Stomach (tissue), 9 donors: ENCODE results near the gene KLK13. TPM values are rescaled to one million over a fixed set of nuclear protein-coding genes. Genes with fewer than 3 reads are reported as not detected.

ENCODE experiments used
- DNase-seq, 2 donors: peaks; one replicate each; pipeline versions ENCODE4 v3.0.0 to v3.0.0-alpha.2; 2013 to 2019
- H3K27ac ChIP-seq, 5 donors: fragments of 200-600 bp in 4 of 5; sonication (generic) in 4 of 5; one replicate each; pipeline ENCODE4 v1.5.1; 2013 to 2019; ENCODE audit warnings: mild to moderate bottlenecking in 1 of 5, moderate library complexity in 1 of 5
- H3K27me3 ChIP-seq, 3 donors: fragments of 200-600 bp; sonication (generic); one replicate each; pipeline ENCODE4 v1.5.1; 2017 to 2019; ENCODE audit warnings: mixed run types in 1 of 3
- H3K36me3 ChIP-seq, 4 donors: fragments of 200-600 bp; sonication (generic); 1 replicate in 3 of 4; 2 replicates in 1 of 4; pipeline ENCODE4 v1.5.1; 2016 to 2019
- H3K4me1 ChIP-seq, 4 donors: fragments of 200-600 bp; sonication (generic); one replicate each; pipeline ENCODE4 v1.5.1; 2016 to 2019
- H3K4me3 ChIP-seq, 4 donors: fragments of 200-600 bp; sonication (generic) in 3 of 4; one replicate each; pipeline ENCODE4 v1.5.1; 2016 to 2019; ENCODE audit warnings: mild to moderate bottlenecking in 1 of 4
- H3K9me3 ChIP-seq, 4 donors: fragments of 200-600 bp; sonication (generic); one replicate each; pipeline ENCODE4 v1.5.1; 2016 to 2019
- CTCF ChIP-seq, 7 experiments: fragments of 450-650 bp in 4 of 7; fragments of 200-600 bp in 3 of 7; sonication (generic) in 3 of 7; IDR thresholded peaks; one replicate each; pipeline ENCODE4 v1.5.1; 2016 to 2019; ENCODE audit warnings: antibody characterized with exemption in 7 of 7, control low read depth in 2 of 7, mild to moderate bottlenecking in 1 of 7
- EP300 ChIP-seq: sonication (generic); formaldehyde crosslinking; IDR thresholded peaks from one replicate; pipeline ENCODE4 v1.6.1; 2017; ENCODE audit warnings: antibody characterized with exemption
- POLR2A ChIP-seq, 4 donors: fragments of 450-650 bp; IDR thresholded peaks; one replicate each; pipeline ENCODE4 v1.6.1; 2016; ENCODE audit warnings: antibody characterized with exemption in 4 of 4, control low read depth in 2 of 4, mild to moderate bottlenecking in 1 of 4, moderate library complexity in 1 of 4
- POLR2AphosphoS5 ChIP-seq, 3 donors: sonication (generic); formaldehyde crosslinking; IDR thresholded peaks; one replicate each; pipeline ENCODE4 v1.6.1; 2016; ENCODE audit warnings: antibody characterized with exemption in 3 of 3
- WGBS, 5 donors: extraction: QIAGEN DNeasy Blood & Tissue Kit in 3 of 5; methylation state at CpG; one replicate each; pipeline versions ENCODE4 v1.1.5 to v1.1.7; 2013 to 2018; 5-methylcytosine and 5-hydroxymethylcytosine counted together
- intact Hi-C: fragments of 100-400 bp; cut with DNase I; formaldehyde crosslinking; loops from one replicate; pipeline ENCODE4 v1.15.1; 2023; ENCODE audit warnings: low total_unique reads
- polyA plus RNA-seq, 3 donors: library from polyadenylated mRNA; stranded (reverse); fragments of 200-250 nt; gene quantifications; one replicate each; pipeline ENCODE4 v1.2.3, GENCODE V29; 2013
- total RNA-seq, 5 donors: library from RNA; depleted of rRNA; stranded (reverse); fragments of >200 nt; gene quantifications; one replicate each; pipeline versions ENCODE4 v1.1.0 to v1.2.3, GENCODE V29; 2014 to 2016
- donor health status: healthy with polysubstance abuse.
- donor health status: Bipolar disorder and iron deficiency.
- donor health status: healthy.

KLK13 gene
- total and polyA plus RNA-seq, 8 donors: 3.2 to 82.1 (median 9.7) TPM; not detected in 4

- DNase-seq: peak; percentile 43 to 54
- H3K4me3 ChIP-seq: peak overlapping the region; percentile 29 to 54 (median 40)
- intact Hi-C loops: loop anchor here (2.0 kb wide), 1 partner anchor 76 kb away; no protein-coding TSS in a partner anchor
- TF ChIP-seq POLR2AphosphoS5 (IDR thresholded peaks at IDR 0.05) (no peak), EP300 (no peak), POLR2A (IDR thresholded peaks at IDR 0.05) (no peak), CTCF (IDR thresholded peaks at IDR 0.05) (no peak)
- H3K36me3 ChIP-seq: no peaks in the 10 kb centered on the region
- no peaks in the 10 kb centered on the region for H3K9me3 ChIP-seq
- H3K4me1 ChIP-seq: peaks cover 27 to 48% (median 45%) of the 10 kb centered on the region in 4 donors
- peaks cover 8 to 82% (median 43%) of the 10 kb centered on the region in 3 donors for H3K27me3 ChIP-seq
- peak overlapping the region in 2 of 5 donors; percentile 12 to 46 for H3K27ac ChIP-seq
- 2 to 3% (median 2%) methylated on average over 40 to 68 of the region's 68 CpGs for WGBS, 5 donors
These were observed 45.9 kb downstream of the KLK13 start for GRCh38 chr19:51018745-51019543.

- peaks cover 8 to 86% (median 43%) of the 10 kb centered on the region in 3 donors for H3K27me3 ChIP-seq
These were observed 47.9 kb downstream of the KLK13 start for GRCh38 chr19:51016798-51017683.

GRCh38 chr19:51015691-51016267 lies 49.1 kb downstream of the KLK13 start:
- no peak for DNase-seq
- Histone ChIP-seq H3K36me3 (no peaks in the 10 kb centered on the region), H3K27ac (no peak overlapping the region), H3K9me3 (no peaks in the 10 kb centered on the region), H3K27me3 (peaks cover 8 to 98% (median 43%) of the 10 kb centered on the region in 3 donors), H3K4me3 (no peak overlapping the region), H3K4me1 (peaks cover 27 to 40% (median 36%) of the 10 kb centered on the region in 4 donors)
- TF ChIP-seq CTCF (IDR thresholded peaks at IDR 0.05): no peak
- TF ChIP-seq POLR2A (IDR thresholded peaks at IDR 0.05): no peak
- TF ChIP-seq POLR2AphosphoS5 (IDR thresholded peaks at IDR 0.05): no peak
- TF ChIP-seq EP300: no peak
- intact Hi-C loops: no loop called here
- 87 to 95% (median 87%) methylated on average over 7 to 19 of the region's 19 CpGs for WGBS, 5 donors

More at GRCh38 chr19:51016798-51017683, 47.9 kb downstream of the KLK13 start:
- peaks cover 27 to 48% (median 45%) of the 10 kb centered on the region in 4 donors for H3K4me1 ChIP-seq
- no peak overlapping the region for H3K27ac ChIP-seq
- intact Hi-C loops: no loop called here
- WGBS, 5 donors: 1 to 4% (median 2%) methylated on average over 51 to 68 of the region's 68 CpGs
- TF ChIP-seq EP300 (no peak), POLR2AphosphoS5 (IDR thresholded peaks at IDR 0.05) (no peak), CTCF (IDR thresholded peaks at IDR 0.05) (peak in 5 of 7 experiments; percentile 31 to 81 (median 66)), POLR2A (IDR thresholded peaks at IDR 0.05) (no peak)
- peak; percentile 77 to 81 for DNase-seq
- peak overlapping the region; percentile 11 to 49 (median 32) for H3K4me3 ChIP-seq
- H3K9me3 ChIP-seq: no peaks in the 10 kb centered on the region
- H3K36me3 ChIP-seq: no peaks in the 10 kb centered on the region

- TF ChIP-seq POLR2A (IDR thresholded peaks at IDR 0.05) (no peak), POLR2AphosphoS5 (IDR thresholded peaks at IDR 0.05) (no peak)
- Histone ChIP-seq H3K36me3 (no peaks in the 10 kb centered on the region), H3K27me3 (peaks cover 8 to 98% (median 41%) of the 10 kb centered on the region in 3 donors), H3K27ac (no peak overlapping the region), H3K4me1 (peaks cover 18 to 24% (median 22%) of the 10 kb centered on the region in 4 donors), H3K9me3 (no peaks in the 10 kb centered on the region), H3K4me3 (no peak overlapping the region)
- WGBS, 5 donors: 82 to 87% (median 85%) methylated on average over 6 of the region's 6 CpGs
- DNase-seq: no peak
- intact Hi-C loops: no loop called here
These were observed 50.6 kb downstream of the KLK13 start for GRCh38 chr19:51014242-51014641.
